Measurements from ENCODE around the gene C1QTNF1. TPM values are rescaled to one million over a fixed set of nuclear protein-coding genes. Genes with fewer than 3 reads are reported as not detected.

Gene C1QTNF1
- polyA plus RNA-seq, 1 donor (not counting 4 experiments of a cell fraction or from before 2014, with no cell fraction given), result 6.6 TPM

GRCh38 chr17:78977997-78978973 lies 45.7 kb upstream of the C1QTNF1 start:
- no peaks in the 10 kb centered on the region for H3K9me3 ChIP-seq (ENCODE audit: control insufficient read depth, low read depth, low read length)
- H3K27ac ChIP-seq (ENCODE audit: control insufficient read depth, insufficient read depth, low read length), result no peak overlapping the region
- dilution Hi-C loops (cut with MboI; ENCODE audit: extremely low pct_ligation_motif_present, low sequenced_read_pairs), result no loop called here
- peaks cover 0 to 6% of the 10 kb centered on the region in 2 experiments for H3K36me3 ChIP-seq (ENCODE audit: control insufficient read depth in 2 of 2, extremely low read depth in 1 of 2, insufficient read depth in 2 of 2, low read length in 2 of 2)
- peak in 1 of 3 experiments; percentile 20 for TF ChIP-seq CTCF (optimal IDR thresholded peaks at IDR 0.05 in 1 of 3, IDR thresholded peaks at IDR 0.05 in 1 of 3, conservative IDR thresholded peaks at IDR 0.05 in 1 of 3; ENCODE audit: extremely low read depth in 1 of 3, insufficient read depth in 2 of 3, low read length in 3 of 3)
- no peak for TF ChIP-seq EZH2 (IDR thresholded peaks at IDR 0.05; ENCODE audit: low read length)
- H3K79me2 ChIP-seq (ENCODE audit: control insufficient read depth, insufficient read depth, low read length), result peaks cover 18% of the 10 kb centered on the region
- H2AFZ ChIP-seq (ENCODE audit: control insufficient read depth, low read length), result no peak overlapping the region
- no peaks in the 10 kb centered on the region for H3K9me1 ChIP-seq (ENCODE audit: control insufficient read depth, extremely low read depth, insufficient read depth, low read length)
- H3K4me3 ChIP-seq (ENCODE audit: control insufficient read depth in 2 of 3, extremely low read depth in 1 of 3, insufficient read depth in 2 of 3, low read depth in 1 of 3, low read length in 3 of 3), result peak overlapping the region in 2 of 3 experiments; percentile 6 to 44
- H3K27me3 ChIP-seq (ENCODE audit: control insufficient read depth, extremely low read depth, insufficient read depth, low read length), result no peaks in the 10 kb centered on the region
- H4K20me1 ChIP-seq (ENCODE audit: control insufficient read depth, extremely low read depth, insufficient read depth, low read length), result no peaks in the 10 kb centered on the region
- H3K9ac ChIP-seq (ENCODE audit: control insufficient read depth, extremely low read depth, insufficient read depth, low read length), result no peak overlapping the region
- DNase-seq (ENCODE audit: low read depth, low spot score) (no peak), FAIRE-seq (no peak)
- peak overlapping the region; percentile 80 for H3K4me2 ChIP-seq (ENCODE audit: control insufficient read depth, extremely low read depth, insufficient read depth, low read depth, low read length)
- H3K4me1 ChIP-seq (ENCODE audit: control insufficient read depth, extremely low read depth, insufficient read depth, low read length), result peaks cover 41% of the 10 kb centered on the region

GRCh38 chr17:78979780-78980623 lies 44.0 kb upstream of the C1QTNF1 start, which contains the start of gene LGALS3BP:
Gene LGALS3BP (minus strand): TSS chr17:78979923. CDS start chr17:78977191, 2,732 bp downstream.
- Histone ChIP-seq H3K36me3 (ENCODE audit: control insufficient read depth in 2 of 2, extremely low read depth in 1 of 2, insufficient read depth in 2 of 2, low read length in 2 of 2) (peaks cover 0 to 4% of the 10 kb centered on the region in 2 experiments), H2AFZ (ENCODE audit: control insufficient read depth, low read length) (peak within 1 kb of the TSS; percentile 80), H3K27ac (ENCODE audit: control insufficient read depth, insufficient read depth, low read length) (peak within 1 kb of the TSS; percentile 36), H3K27me3 (ENCODE audit: control insufficient read depth, extremely low read depth, insufficient read depth, low read length) (no peaks in the 10 kb centered on the region), H3K4me1 (ENCODE audit: control insufficient read depth, extremely low read depth, insufficient read depth, low read length) (peaks cover 38% of the 10 kb centered on the region), H3K9ac (ENCODE audit: control insufficient read depth, extremely low read depth, insufficient read depth, low read length) (peak within 1 kb of the TSS; percentile 69), H3K79me2 (ENCODE audit: control insufficient read depth, insufficient read depth, low read length) (peaks cover 18% of the 10 kb centered on the region), H3K4me2 (ENCODE audit: control insufficient read depth, extremely low read depth, insufficient read depth, low read depth, low read length) (peak within 1 kb of the TSS; percentile 80), H3K9me1 (ENCODE audit: control insufficient read depth, extremely low read depth, insufficient read depth, low read length) (no peaks in the 10 kb centered on the region), H3K4me3 (ENCODE audit: control insufficient read depth in 2 of 3, extremely low read depth in 1 of 3, insufficient read depth in 2 of 3, low read depth in 1 of 3, low read length in 3 of 3) (peak within 1 kb of the TSS; percentile 44 to 72 (median 60)), H3K9me3 (ENCODE audit: control insufficient read depth, low read depth, low read length) (no peaks in the 10 kb centered on the region), H4K20me1 (ENCODE audit: control insufficient read depth, extremely low read depth, insufficient read depth, low read length) (no peaks in the 10 kb centered on the region)
- no peak for DNase-seq (ENCODE audit: low read depth, low spot score)
- FAIRE-seq, result peak; percentile 67
- dilution Hi-C loops (cut with MboI; ENCODE audit: extremely low pct_ligation_motif_present, low sequenced_read_pairs), result no loop called here
- TF ChIP-seq CTCF (optimal IDR thresholded peaks at IDR 0.05 in 1 of 3, IDR thresholded peaks at IDR 0.05 in 1 of 3, conservative IDR thresholded peaks at IDR 0.05 in 1 of 3; ENCODE audit: extremely low read depth in 1 of 3, insufficient read depth in 2 of 3, low read length in 3 of 3) (no peak), EZH2 (IDR thresholded peaks at IDR 0.05; ENCODE audit: low read length) (no peak)
